ENCODE results near the gene PITRM1. TPM values are rescaled to one million over a fixed set of nuclear protein-coding genes. Genes with fewer than 3 reads are reported as not detected.

PITRM1 gene
- total RNA-seq, 1 donor from 2014 or later, result 46.6 TPM

- no peak overlapping the region for H3K4me3 Mint-ChIP-seq
- peaks cover 6% of the 10 kb centered on the region for H3K36me3 Mint-ChIP-seq (ENCODE audit: low read depth)
- H3K4me1 Mint-ChIP-seq, result no peaks in the 10 kb centered on the region
Measured at GRCh38 chr10:3150961-3151360, 21.6 kb downstream of the PITRM1 start.

GRCh38 chr10:3150366-3150765, 22.2 kb downstream of the PITRM1 start:
- no peak overlapping the region for H3K4me3 Mint-ChIP-seq
- no peaks in the 10 kb centered on the region for H3K27me3 Mint-ChIP-seq (ENCODE audit: low read depth)
- no peaks in the 10 kb centered on the region for H3K9me3 Mint-ChIP-seq
- no peak for DNase-seq (ENCODE audit: low read depth, low spot score)
- no peak overlapping the region for H3K27ac Mint-ChIP-seq (ENCODE audit: unreplicated experiment)
- peaks cover 4% of the 10 kb centered on the region for H3K36me3 Mint-ChIP-seq (ENCODE audit: low read depth)
- no peaks in the 10 kb centered on the region for H3K4me1 Mint-ChIP-seq
- TF ChIP-seq CTCF (conservative IDR thresholded peaks at IDR 0.05), result no peak

More at GRCh38 chr10:3150961-3151360, 21.6 kb downstream of the PITRM1 start:
- H3K27ac Mint-ChIP-seq (ENCODE audit: unreplicated experiment), result no peak overlapping the region
- no peaks in the 10 kb centered on the region for H3K9me3 Mint-ChIP-seq
- no peaks in the 10 kb centered on the region for H3K27me3 Mint-ChIP-seq (ENCODE audit: low read depth)
- TF ChIP-seq CTCF (conservative IDR thresholded peaks at IDR 0.05), result no peak
- no peak for DNase-seq (ENCODE audit: low read depth, low spot score)

- H3K27ac Mint-ChIP-seq (ENCODE audit: unreplicated experiment), result no peak overlapping the region
- H3K4me1 Mint-ChIP-seq, result no peaks in the 10 kb centered on the region
- H3K27me3 Mint-ChIP-seq (ENCODE audit: low read depth), result no peaks in the 10 kb centered on the region
- no peaks in the 10 kb centered on the region for H3K9me3 Mint-ChIP-seq
- no peak for DNase-seq (ENCODE audit: low read depth, low spot score)
- TF ChIP-seq CTCF (conservative IDR thresholded peaks at IDR 0.05), result no peak
- no peak overlapping the region for H3K4me3 Mint-ChIP-seq
- H3K36me3 Mint-ChIP-seq (ENCODE audit: low read depth), result peaks cover 7% of the 10 kb centered on the region
Measured at GRCh38 chr10:3149918-3150317, 22.7 kb downstream of the PITRM1 start.

- Mint-ChIP-seq H3K36me3 (ENCODE audit: low read depth) (peaks cover 7% of the 10 kb centered on the region), H3K4me1 (no peaks in the 10 kb centered on the region), H3K27me3 (ENCODE audit: low read depth) (no peaks in the 10 kb centered on the region), H3K4me3 (no peak overlapping the region), H3K27ac (ENCODE audit: unreplicated experiment) (no peak overlapping the region), H3K9me3 (no peaks in the 10 kb centered on the region)
- no peak for DNase-seq (ENCODE audit: low read depth, low spot score)
- no peak for TF ChIP-seq CTCF (conservative IDR thresholded peaks at IDR 0.05)
Measured at GRCh38 chr10:3148994-3149393, 23.6 kb downstream of the PITRM1 start.

- Mint-ChIP-seq H3K4me3 (no peak overlapping the region), H3K36me3 (ENCODE audit: low read depth) (peaks cover 7% of the 10 kb centered on the region), H3K9me3 (no peaks in the 10 kb centered on the region), H3K4me1 (no peaks in the 10 kb centered on the region), H3K27me3 (ENCODE audit: low read depth) (no peaks in the 10 kb centered on the region), H3K27ac (ENCODE audit: unreplicated experiment) (no peak overlapping the region)
- no peak for TF ChIP-seq CTCF (conservative IDR thresholded peaks at IDR 0.05)
- no peak for DNase-seq (ENCODE audit: low read depth, low spot score)
Measured at GRCh38 chr10:3148041-3148440, 24.5 kb downstream of the PITRM1 start.
